HEK293T (cell line): Measurements from ENCODE around the gene WDR64.

ENCODE experiments used
- CTCF ChIA-PET: fragments of 350-600 bp; formaldehyde crosslinking; extraction: SDS; loops from one replicate; lab custom pipeline; 2021; ENCODE audit warnings: antibody characterized with exemption, inconsistent platforms; lab: Yijun Ruan, JAX
- POLR2A ChIA-PET: fragments of 350-600 bp; formaldehyde crosslinking; extraction: SDS; loops from one replicate; lab custom pipeline; 2020; ENCODE audit warnings: antibody characterized with exemption, inconsistent platforms; lab: Yijun Ruan, JAX
- DNase-seq: peaks from one replicate; pipeline ENCODE4 v3.0.0; 2012; ENCODE audit warnings: mixed read lengths; ENCODE audit errors: extremely low spot score
- ARNT ChIP-seq: fragments of 450-650 bp; IDR thresholded peaks from 2 replicates; pipeline ENCODE4 v1.6.1; 2017; ENCODE audit warnings: mild to moderate bottlenecking
- BHLHE40 ChIP-seq: fragments of 450-650 bp; IDR thresholded peaks from 2 replicates; pipeline ENCODE4 v1.6.1; 2016; ENCODE audit warnings: mild to moderate bottlenecking, moderate library complexity, borderline replicate concordance
- CTBP1 ChIP-seq: fragments of 450-650 bp; IDR thresholded peaks from 2 replicates; pipeline ENCODE4 v1.6.1; 2016; ENCODE audit warnings: borderline replicate concordance
- ELF4 ChIP-seq: fragments of 450-650 bp; IDR thresholded peaks from 2 replicates; pipeline ENCODE4 v1.6.1; 2017; ENCODE audit warnings: antibody characterized with exemption
- FOXA1 ChIP-seq: fragments of 450-650 bp; IDR thresholded peaks from 2 replicates; pipeline ENCODE4 v1.6.1; 2016; ENCODE audit warnings: mild to moderate bottlenecking
- FOXK2 ChIP-seq: fragments of 450-650 bp; IDR thresholded peaks from 2 replicates; pipeline ENCODE4 v1.6.1; 2016; ENCODE audit warnings: mild to moderate bottlenecking
- FOXM1 ChIP-seq: fragments of 450-650 bp; IDR thresholded peaks from 2 replicates; pipeline ENCODE4 v1.6.1; 2017; ENCODE audit warnings: mild to moderate bottlenecking, borderline replicate concordance
- HDGF ChIP-seq: fragments of 450-650 bp; IDR thresholded peaks from 2 replicates; pipeline ENCODE4 v1.6.1; 2017; ENCODE audit warnings: antibody characterized with exemption, borderline replicate concordance
- L3MBTL2 ChIP-seq: fragments of 450-650 bp; conservative IDR thresholded peaks from 2 replicates; pipeline ENCODE4 v1.6.1; 2016; ENCODE audit warnings: mild to moderate bottlenecking
- LEF1 ChIP-seq: fragments of 450-650 bp; IDR thresholded peaks from 2 replicates; pipeline ENCODE4 v1.6.1; 2017; ENCODE audit warnings: mild to moderate bottlenecking, borderline replicate concordance
- NFRKB ChIP-seq: fragments of 450-650 bp; IDR thresholded peaks from 2 replicates; pipeline ENCODE4 v1.6.1; 2016; ENCODE audit warnings: mild to moderate bottlenecking, moderate library complexity
- SP1 ChIP-seq: fragments of 450-650 bp; IDR thresholded peaks from 2 replicates; pipeline ENCODE4 v1.6.1; 2017
- SUZ12 ChIP-seq: fragments of 450-650 bp; IDR thresholded peaks from 2 replicates; pipeline ENCODE4 v1.6.1; 2016; ENCODE audit warnings: mild to moderate bottlenecking
- TARDBP ChIP-seq: fragments of 450-650 bp; IDR thresholded peaks from 2 replicates; pipeline ENCODE4 v1.6.1; 2016
- ZNF384 ChIP-seq: fragments of 450-650 bp; IDR thresholded peaks from 2 replicates; pipeline ENCODE4 v1.6.1; 2016
- TF ChIP-seq, protein P1 (sequence below): fragments of 450-650 bp; IDR thresholded peaks from 2 replicates; pipeline ENCODE4 v1.6.1; 2016

The WDR64 gene

DNA sequence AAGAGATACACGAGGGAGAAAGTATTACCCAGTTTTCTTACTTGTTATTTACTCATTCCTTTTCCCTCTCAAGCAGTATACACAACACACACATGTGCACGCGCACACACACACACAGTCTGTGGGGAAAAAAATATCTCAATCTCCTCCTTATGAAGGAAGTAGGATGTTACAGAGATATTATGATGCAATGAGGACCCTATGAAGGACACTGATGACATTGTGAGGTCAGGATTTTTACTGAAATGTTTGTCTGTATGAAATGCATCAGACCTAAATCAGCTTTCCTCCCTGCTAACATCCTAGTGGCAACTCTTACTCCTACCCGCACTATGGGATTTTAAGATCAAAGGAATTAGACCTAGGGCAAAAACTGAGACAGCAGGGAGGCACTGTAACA is at the start of gene WDR64:
Gene WDR64 (plus strand): TSS at position 270 of the 400 bp plus-strand sequence. CDS start 204 bp downstream, outside the sequence.
- TF ChIP-seq ARNT, result no peak
- TF ChIP-seq ZNF384, result no peak
- TF ChIP-seq L3MBTL2, result no peak
- no peak for TF ChIP-seq ELF4
- TF ChIP-seq SUZ12, result no peak
- no peak for TF ChIP-seq TARDBP
- TF ChIP-seq FOXK2, result no peak
- TF ChIP-seq LEF1, result no peak
- TF ChIP-seq CTBP1, result no peak
- TF ChIP-seq BHLHE40, result no peak
- TF ChIP-seq, protein P1, sequence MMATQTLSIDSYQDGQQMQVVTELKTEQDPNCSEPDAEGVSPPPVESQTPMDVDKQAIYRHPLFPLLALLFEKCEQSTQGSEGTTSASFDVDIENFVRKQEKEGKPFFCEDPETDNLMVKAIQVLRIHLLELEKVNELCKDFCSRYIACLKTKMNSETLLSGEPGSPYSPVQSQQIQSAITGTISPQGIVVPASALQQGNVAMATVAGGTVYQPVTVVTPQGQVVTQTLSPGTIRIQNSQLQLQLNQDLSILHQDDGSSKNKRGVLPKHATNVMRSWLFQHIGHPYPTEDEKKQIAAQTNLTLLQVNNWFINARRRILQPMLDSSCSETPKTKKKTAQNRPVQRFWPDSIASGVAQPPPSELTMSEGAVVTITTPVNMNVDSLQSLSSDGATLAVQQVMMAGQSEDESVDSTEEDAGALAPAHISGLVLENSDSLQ, result no peak
- TF ChIP-seq NFRKB, result no peak
- no peak for TF ChIP-seq HDGF
- TF ChIP-seq FOXM1, result no peak
- ChIA-PET CTCF (no interaction called here), POLR2A (no interaction called here)
- no peak for DNase-seq

DNA sequence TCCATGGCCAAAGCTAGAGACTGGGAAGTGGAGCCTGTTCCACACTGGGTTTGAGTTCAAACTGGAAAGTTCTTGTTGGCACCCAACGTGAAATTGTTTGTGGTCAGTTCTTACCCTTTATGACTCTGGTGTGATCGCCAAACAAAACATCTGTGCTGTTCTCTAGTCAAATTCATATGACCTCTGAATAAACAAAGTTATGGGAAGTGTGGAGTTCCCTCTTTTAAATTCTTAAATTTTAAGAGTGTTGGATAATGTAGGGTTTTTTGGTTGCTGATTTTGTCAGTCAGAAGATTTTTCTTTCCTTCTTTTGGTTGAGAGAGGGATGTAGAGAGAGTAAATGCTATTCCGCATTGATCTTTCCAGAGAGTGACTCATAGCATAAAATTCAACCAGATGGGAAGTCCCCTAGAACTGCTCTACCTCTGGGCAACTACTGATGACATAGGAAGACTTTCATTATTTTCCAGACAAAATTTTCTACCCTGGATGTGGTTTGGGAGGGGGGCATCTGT is 48.3 kb upstream of the WDR64 start:
- CTCF ChIA-PET, result no interaction called here
- DNase-seq, result no peak
- POLR2A ChIA-PET, result no interaction called here
- TF ChIP-seq ZNF384, result no peak
- TF ChIP-seq NFRKB, result no peak
- no peak for TF ChIP-seq BHLHE40
- TF ChIP-seq ELF4, result no peak
- TF ChIP-seq TARDBP, result no peak
- no peak for TF ChIP-seq ARNT
- TF ChIP-seq FOXK2, result no peak

DNA sequence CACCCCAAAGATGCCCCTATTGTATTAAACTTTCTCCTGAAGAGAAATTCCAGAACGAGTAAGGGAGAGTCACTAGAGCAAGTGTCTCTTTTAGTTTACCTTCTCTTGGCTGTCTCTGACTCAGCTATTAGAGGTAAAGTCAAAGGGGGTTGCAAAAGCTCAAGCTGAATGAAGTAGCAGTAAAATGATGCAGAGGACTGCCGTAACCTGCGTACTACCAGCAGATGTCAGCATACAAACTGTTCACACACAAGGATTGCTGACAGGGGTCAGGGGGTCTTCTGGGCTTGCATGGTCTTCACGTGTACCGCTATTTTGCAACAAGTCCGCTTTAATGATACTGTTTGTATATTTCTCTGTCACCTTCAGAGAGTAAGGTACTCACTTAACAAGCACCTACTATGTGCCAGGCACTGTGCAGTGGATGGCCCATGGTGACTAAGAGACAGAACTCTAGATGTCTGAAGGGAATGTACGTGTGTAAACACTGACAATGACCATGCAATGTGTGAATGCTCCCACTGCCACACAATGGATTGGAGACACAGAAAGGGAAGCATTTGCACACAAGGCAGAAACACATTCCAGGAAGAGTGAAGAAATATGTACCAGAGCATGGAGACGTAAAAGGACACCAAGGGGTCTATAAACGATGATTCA is 46.8 kb upstream of the WDR64 start:
- POLR2A ChIA-PET, result no interaction called here
- CTCF ChIA-PET, result no interaction called here
- TF ChIP-seq SP1, result no peak
- no peak for TF ChIP-seq HDGF
- TF ChIP-seq FOXK2, result no peak
- TF ChIP-seq L3MBTL2, result no peak
- TF ChIP-seq NFRKB, result no peak
- no peak for TF ChIP-seq FOXM1
- no peak for TF ChIP-seq CTBP1
- TF ChIP-seq BHLHE40, result no peak
- TF ChIP-seq ELF4, result no peak
- DNase-seq, result peak; percentile 31

DNA sequence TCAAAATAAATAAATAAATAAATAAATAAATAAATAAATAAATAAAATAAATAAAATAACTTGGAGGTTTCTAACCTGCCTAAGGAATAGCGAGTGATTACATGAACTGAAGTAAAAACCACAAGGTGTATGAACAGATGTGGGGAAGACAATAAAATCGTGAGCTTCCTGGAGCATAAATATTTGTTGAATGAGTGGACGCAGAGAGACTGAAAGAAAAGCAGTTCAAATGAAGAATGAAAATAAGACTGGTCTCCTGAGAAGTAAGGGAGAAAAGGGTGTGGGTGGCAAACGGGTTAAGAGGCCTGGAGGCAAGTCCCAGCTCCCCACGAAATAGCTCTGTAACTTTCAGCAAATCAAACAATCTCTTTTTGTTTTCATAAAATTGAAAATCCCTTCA is 45.5 kb upstream of the WDR64 start:
- ChIA-PET POLR2A (no interaction called here), CTCF (interaction anchor here (0.5 kb wide), 1 partner anchor 106 kb away, joined by 4 read pairs; no protein-coding TSS in a partner anchor)
- no peak for TF ChIP-seq NFRKB
- DNase-seq, result no peak

DNA sequence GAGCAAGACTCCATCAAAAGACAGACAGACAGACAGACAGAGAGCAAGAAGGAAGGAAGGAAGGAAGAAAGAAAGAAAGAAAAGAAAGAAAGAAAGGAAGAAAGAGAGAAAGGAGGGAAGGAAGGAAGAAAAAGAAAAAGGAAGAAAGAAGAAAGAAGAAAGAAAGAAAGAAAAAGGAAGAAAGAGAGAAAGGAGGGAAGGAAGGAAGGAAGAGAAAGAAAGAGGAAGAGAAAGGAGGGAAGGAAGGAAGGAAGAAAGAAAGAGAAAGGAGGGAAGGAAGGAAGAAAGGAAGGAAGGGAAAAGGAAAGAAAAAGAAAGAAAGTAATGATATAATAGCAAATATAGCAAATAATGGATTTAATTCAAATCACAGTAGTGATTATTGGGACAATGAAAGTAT is 44.6 kb upstream of the WDR64 start:
- no peak for DNase-seq
- TF ChIP-seq ZNF384 (no peak), NFRKB (no peak), SP1 (no peak), FOXA1 (no peak), ARNT (no peak), LEF1 (no peak), ELF4 (no peak), L3MBTL2 (no peak)
- ChIA-PET POLR2A (no interaction called here), CTCF (no interaction called here)

DNA sequence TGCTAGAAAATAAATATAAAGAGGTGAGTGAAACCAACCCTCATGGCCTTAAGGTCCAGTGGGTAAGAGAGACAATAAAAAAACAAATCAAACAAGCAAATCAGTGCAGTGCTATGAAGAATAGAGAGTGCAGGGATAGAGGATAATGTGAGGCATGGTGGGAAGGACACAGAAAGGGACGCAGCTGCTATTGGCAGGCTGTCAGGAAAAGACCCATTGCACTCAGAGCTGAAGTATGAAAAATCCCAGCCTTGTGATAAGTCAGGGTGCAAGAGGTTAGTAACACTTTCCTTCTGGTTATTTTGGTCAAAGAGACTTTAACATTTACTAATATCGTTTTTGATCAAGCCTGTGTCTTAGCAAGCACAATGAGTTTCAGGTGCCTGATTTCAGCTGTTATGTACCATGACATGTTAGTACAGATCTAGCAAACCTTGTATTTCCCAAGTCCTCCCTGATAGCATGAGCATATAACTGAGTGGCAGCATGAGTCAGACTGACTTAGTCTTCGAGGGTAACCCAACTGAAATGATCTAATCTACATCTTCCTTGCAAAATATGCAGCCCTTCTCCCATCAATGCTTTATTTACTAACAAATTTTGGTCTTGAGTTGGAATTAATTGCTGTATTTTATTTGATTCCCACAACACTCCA is 43.6 kb upstream of the WDR64 start:
- no peak for DNase-seq
- TF ChIP-seq LEF1 (no peak), FOXA1 (no peak), ZNF384 (no peak), BHLHE40 (no peak), TARDBP (no peak), NFRKB (no peak), ELF4 (no peak), SP1 (no peak), FOXM1 (no peak), FOXK2 (no peak)
- CTCF ChIA-PET, result no interaction called here
- POLR2A ChIA-PET, result no interaction called here

DNA sequence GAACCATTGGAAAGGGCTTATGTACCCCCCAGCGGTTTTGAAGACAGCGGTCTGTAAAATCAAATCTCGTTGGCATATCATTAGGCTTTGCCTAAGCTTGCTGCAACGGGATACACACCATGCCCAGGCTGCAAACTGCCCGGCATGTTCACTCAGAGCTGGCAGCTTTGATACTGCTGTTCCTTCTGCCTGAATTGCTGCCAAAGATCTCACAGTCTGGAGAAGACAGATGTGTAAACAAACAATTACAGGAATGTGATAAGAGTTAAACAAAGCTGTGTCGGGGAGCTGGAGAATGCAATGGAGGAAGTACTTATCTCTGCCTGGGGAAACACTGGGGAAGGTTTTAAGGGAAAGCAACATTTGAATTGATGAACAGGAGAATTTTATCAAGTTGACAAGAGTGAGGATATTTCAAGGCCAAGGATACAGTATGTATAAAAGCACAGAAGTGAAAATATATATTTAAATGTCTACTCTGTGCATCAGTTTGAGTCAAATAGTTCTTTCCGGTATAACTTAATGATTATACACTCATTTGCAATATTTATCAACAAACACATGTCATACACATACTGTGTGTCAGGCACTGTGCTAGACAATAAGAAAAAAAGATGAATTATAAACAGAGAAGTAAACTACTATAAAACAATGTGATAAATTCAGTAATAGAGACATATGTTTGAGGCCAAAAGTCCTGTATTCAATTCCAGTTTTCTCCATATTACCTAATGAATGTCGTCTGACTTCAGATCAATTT is 41.8 kb upstream of the WDR64 start:
- CTCF ChIA-PET, result interaction anchor here (0.9 to 1.6 kb wide), 5 partner anchors 9 to 240 kb away, joined by 3 to 4 read pairs (median 3); no protein-coding TSS in a partner anchor
- DNase-seq, result no peak
- TF ChIP-seq L3MBTL2, result no peak
- POLR2A ChIA-PET, result interaction anchor here (0.6 kb wide), 1 partner anchor 249 kb away, joined by 3 read pairs; no protein-coding TSS in a partner anchor
